CD4-positive, alpha-beta T cell treated with Interleukin-17A for 1 hour (primary cell): ENCODE measurements around the gene LDHAL6A.

Experiments used
- DNase-seq: peaks from one replicate; pipeline ENCODE4 v3.0.0-alpha.2; 2020

The LDHAL6A gene

DNA sequence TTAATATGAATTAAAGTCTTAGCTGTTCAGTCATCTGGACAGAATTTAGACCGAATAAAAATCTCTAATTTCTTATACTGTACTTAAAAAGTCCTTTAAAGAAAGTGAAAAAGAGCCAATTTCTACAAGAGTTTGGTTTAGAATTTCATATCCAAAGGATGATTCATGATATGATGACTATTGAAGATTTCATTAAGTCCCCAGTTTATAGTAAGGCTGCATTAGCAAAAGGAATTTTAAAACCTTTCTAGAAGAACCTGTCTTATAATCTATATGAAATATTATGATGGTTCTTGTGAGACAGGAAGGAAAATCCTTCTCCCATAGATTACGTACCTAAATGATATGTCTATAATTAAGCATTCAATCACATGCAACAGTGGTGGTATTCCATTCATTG is 36.3 kb downstream of the LDHAL6A start:
- DNase-seq: no peak

DNA sequence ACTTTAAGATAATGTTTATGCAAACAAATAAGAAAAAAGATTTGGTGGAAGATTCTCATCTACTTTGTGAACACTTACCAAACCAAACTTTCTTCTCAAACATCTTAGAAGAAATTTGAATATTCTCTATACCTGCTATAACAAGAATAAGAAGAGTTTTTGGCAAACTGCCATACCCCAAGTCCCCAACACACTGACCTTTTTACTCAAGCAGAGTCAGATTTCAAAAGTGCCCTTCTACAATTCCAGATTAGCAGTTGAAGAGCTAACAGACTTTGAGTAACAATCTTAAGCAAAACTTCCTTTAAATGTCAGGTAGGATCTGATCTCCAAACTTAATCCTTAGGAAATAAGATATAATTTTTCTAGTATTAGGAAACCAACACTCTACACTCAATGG is 37.2 kb downstream of the LDHAL6A start:
- DNase-seq: no peak

DNA sequence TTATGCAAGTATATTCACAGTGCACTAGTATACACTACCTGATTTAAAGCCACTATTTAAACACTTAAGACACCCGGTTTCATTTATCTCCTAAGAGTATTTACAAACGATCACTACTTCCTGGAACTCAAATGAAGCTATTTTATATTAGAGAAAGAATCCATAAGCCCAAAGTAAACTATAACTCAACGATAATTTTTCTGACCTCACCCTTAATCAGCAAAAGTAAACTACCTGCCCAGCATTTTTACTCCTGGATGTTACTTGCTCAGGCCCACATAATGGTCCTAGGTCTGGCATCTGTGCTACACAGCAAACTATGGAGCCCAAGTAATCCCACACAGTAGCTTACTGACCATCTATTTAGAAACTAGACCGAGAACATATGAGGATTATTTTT is 37.7 kb downstream of the LDHAL6A start:
- no peak for DNase-seq

DNA sequence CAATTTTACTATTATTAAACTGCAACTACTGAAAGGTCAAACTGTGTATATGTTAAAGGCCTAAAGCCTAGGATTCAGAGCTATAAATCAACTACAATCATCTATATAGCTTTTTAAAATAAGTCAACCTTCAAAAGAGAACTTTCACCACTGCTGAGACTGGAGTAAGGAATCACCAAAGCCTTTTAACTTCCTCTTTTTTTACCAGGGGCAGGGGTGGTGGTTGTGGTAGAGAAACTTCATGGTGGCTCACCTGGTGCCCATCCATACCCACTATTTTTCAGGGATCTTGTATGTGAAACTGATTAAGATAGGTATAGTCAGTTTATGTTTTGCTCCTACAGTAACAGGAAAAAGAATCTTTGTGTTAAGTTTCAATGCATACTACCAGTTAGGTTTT is 39.6 kb downstream of the LDHAL6A start:
- no peak for DNase-seq

DNA sequence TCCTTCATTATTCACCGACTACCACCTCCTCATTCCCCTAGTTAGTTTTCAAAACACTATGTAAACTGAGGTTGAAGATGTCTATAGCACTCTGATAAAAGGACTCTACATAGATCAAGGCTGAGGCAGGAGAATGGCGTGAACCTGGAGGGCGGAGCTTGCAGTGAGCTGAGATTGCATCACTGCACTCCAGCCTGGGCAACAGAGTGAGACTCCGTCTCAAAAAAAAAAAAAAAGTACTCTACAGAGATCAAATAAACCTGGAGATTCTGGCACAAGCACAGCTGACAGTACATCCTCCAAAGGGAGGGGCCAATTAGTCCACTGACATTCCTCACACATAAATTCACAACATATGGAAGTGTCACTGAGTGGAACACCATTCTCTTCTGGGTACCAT is 40.0 kb downstream of the LDHAL6A start:
- no peak for DNase-seq

DNA sequence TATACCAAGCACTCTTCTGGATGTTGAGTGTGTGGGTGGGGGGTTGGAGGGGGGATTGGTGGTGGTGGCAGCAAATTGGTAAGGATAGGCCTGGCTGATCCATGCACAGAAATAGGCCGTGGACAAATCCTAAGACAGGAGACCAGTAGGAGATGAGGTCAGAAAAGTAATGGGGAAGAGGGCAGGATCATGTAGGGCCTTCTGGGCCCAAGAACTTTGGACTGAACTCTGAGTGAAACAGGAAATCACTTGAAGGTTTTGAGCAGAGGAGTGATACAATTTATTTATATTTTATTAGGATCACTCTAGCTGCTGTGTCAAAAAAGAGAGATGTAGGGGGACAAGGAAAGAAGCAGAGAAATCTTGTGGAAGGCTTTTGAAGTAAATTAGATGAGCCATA is 42.4 kb downstream of the LDHAL6A start:
- DNase-seq: no peak

DNA sequence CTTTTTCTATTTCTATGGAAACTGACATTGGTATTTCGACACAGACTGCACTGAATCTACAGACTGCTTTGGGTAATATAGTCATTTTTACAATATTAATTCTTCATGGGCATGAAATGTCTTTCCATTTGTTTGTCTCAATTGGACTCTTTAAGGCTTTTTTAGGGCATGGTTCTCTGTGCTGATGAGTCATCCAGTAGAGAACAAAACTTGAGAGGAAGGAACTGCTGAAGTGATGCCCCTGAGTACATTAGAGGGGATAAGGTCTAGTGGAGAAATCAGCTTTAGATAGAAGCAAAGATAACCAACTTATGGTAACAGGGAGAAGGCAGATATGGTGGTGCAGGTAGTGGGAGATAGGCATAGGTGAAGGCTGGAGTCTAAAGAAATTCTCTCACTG is 46.0 kb downstream of the LDHAL6A start:
- DNase-seq: no peak

DNA sequence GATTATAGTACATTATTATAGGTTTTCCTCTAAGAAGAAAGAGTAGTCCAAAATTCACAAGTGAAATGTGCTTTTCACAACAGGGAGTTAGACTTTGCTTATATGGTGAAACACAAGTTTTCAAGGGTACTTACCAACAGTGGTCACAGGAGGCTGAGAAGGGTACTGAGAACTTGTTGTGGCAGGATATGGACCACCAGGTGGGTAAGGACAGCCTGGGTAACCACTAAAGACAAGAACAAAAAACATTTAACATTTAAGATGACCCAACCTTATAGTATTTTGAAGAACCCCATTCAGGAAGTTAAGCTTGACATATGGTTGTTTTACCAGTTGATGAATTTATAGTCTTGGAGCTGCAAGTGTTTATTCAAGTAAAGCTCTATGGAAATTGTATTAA is 46.7 kb downstream of the LDHAL6A start:
- no peak for DNase-seq

DNA sequence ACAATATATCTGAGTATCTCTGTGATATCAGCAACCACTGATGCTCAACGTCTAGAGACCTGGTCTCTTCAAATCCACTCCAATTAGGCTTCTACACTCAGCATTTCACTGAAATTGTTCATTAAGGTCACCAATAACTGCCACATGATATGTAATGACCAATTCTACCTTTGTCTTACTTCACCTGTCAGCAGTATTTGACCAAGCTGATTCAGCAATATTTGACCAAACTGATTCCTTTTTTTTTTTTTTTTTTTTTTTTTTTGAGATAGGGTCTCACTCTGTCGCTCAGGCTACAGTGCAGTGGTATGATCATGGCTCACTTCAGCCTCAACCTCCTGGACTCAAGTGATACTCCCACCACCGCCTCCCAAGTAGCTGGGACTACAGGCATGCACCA is 65.5 kb downstream of the LDHAL6A start:
- DNase-seq: no peak

DNA sequence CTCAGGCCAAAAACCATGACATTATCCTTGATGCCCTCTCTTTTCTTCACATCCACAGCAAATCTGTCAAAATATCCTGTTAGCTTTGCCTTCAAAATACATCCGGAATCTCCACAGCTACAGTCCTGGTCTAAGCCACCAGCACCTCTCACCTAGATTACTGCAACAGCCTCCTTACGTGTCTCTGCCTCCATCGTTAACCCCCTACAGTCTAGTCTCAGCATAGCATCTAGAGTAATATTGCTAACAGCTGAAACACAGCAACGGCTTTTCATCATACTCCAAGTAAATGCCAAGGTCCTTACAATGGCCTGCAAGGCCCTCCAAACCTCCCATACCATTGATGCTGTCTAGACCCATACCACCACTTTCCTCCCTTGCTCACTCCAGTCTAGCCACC is 66.7 kb downstream of the LDHAL6A start:
- DNase-seq: no peak

DNA sequence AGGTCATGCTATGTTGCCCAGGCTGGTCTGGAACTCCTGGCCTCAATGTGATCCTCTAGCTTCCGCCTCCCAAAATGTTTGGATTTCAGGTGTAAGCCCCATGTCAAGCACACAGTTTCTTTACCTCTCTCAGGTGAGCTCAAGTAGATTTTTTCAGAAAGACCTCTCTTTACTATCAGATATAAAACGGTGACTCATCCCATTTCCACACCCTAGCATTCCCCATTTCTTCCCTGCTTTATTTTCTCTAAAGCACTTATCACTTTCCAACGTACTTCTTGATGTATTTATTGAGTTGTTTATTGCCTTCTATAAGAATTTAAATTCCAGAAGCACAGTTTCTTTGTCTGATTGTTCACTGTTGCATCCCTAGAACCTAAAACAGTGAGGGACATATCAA is 67.4 kb downstream of the LDHAL6A start:
- DNase-seq: no peak

DNA sequence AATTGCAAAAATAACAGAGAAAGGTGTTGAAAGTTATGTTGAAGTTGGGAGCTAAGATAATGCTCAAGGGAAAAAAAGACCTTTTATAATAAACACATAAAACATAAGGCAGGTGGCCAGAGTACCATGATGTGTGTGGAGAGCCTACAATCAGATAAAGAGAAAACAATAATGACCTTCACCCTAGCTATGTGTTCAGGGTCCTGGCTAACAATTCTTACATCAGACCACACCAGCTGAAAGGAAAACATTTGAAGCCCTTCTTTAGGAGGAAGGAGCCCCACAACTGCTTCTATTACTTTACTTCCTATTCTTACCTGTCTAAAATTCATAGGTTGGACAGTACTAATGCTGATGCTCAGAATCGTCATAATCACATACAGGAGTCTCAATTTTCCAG is 68.6 kb downstream of the LDHAL6A start:
- DNase-seq: no peak

DNA sequence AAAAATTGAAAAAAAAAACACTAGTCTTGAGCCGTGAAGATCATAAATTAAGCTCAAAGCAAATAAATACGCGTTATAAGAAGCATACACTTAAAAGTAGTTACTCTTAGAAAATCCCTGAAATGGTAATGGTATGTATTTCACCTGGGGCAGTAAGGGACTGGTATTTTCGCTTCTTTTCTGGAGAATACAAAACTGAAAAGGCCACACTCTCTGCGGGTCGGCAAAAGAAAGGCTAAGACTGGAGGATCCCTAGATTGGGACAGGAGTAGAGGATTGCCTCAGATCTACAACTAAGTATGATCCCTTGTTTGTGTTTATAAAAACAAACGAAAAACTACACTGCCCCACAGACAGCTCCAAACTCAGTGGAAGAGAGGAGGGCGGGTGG is 70.5 kb downstream of the LDHAL6A start:
- no peak for DNase-seq

DNA sequence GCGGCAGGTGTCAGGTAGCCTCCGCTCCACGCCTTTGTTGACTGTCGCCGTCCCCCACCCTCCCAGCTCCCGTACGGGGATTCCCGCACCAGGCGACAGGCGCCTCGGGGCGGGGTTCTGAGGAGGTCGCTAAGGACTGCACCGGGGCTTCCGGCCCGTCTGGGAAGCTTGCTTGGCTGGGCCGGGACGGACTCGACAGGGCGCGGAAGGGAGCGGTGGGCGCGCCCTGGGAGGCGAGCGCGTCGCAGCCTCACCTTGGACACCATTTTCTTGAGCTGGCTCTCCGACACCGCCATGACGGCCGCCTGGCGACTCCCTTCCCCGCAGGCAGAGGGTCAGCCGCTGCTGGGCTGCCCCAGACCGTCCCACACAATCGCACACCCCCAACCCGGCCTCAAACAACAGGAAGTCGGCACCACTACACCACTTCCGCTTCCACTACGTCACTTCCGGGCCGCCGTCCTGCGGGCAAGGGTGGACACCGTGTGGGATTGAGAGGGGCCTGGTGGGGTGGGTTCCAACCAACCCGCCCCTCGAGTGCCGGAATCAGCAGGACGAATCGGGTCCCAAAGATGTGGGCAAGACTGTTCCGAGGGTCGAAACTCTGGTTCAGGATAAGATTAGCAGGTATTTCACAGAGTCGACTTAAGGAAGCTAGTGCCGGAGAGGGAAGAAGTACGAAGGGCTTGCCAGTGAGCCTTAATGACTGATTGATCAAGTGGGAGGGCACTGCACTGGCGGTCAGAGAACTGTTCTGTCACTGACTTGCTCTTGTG is 71.1 kb downstream of the LDHAL6A start, which contains the start of gene TSG101:
Gene TSG101, minus strand, starts transcription at position 422 of the 776 bp plus-strand sequence. Its CDS starts 126 bp downstream, at position 296.
- DNase-seq: peak; percentile 95

DNA sequence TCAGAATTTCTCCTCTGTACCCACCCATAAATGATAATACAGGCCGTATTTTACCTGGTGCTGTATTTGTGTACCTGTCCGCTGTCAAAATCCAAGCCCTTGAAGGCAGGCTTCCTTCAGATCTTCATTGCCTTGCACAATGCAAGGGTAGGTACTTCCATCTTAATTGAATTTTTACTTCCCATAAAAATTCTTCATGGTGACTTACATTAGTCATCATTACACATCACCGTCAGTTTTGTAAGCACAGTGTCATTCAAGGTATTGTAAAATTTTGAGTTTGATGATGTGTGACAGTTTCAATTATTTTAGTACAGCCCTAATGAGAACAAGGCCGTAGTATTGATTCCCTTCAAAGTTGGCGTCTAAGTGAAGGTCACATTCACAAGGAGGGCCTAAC is 71.9 kb downstream of the LDHAL6A start:
- DNase-seq: peak; percentile 39
